Adrenal gland (tissue), 5 donors: ENCODE data around the gene PCK1.

Experiments
- CTCF ChIP-seq, 6 experiments: fragments of 450-650 bp in 4 of 6; fragments of 200-600 bp in 2 of 6; sonication (generic) in 1 of 6; IDR thresholded peaks; 1 replicate in 5 of 6; 2 replicates in 1 of 6; pipeline versions ENCODE4 v1.5.1 to v1.8.0; 2016 to 2021; ENCODE audit warnings: antibody characterized with exemption in 6 of 6, mild to moderate bottlenecking in 2 of 6, moderate library complexity in 1 of 6
- POLR2A ChIP-seq, 2 donors: fragments of 450-650 bp; IDR thresholded peaks; one replicate each; pipeline ENCODE4 v1.6.1; 2017; ENCODE audit warnings: antibody characterized with exemption in 2 of 2, mild to moderate bottlenecking in 2 of 2, moderate library complexity in 1 of 2
- donor health status: DM: no; HTN: no; CAD: no.

DNA sequence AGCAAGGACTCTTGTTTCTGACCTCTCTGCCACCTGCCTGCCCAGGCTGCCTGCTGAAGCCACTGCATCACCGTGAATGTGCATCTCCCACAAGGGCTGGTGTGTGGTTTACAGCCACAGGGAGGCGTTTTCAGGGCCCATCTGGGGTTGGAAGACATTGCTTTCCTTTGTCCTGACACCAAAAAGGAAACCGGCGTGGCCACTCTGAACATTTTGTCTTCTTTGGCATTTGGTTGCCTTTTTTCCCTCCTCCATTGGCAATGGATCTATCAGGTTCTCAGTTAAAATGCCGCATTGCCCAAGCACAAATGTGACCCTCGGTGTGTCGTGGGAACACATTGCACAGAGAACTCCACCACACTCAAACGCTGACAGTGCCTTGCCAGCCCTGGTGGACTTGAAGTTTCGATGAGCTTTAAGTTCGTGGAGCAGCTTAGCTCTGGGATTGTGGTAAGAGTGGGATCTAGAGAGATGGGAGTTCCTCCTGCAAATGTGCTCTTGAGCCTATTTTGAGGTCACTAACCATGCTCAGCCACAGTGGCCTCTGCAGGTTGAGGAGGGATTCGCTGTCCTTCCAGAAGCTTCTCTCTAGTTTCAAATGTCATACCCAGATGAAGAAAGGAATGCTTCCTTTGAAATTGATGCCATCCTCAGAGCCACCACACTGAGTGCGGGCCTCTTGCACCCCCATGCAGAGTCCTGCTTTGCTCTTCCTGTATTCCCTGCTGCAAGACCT is 14.8 kb upstream of the PCK1 start:
- TF ChIP-seq CTCF (IDR thresholded peaks at IDR 0.05) (no peak), POLR2A (IDR thresholded peaks at IDR 0.05) (no peak)
